GM12878 (cell line): ENCODE measurements around the gene MCHR1.

Experiments used
- CEBPB ChIP-seq, 2 experiments: fragments of 150-350 bp in 1 of 2; IDR thresholded peaks; 2 replicates each; pipeline ENCODE4 v1.6.1; 2012 to 2014; ENCODE audit warnings: low read depth in 2 of 2, low read length in 2 of 2, borderline replicate concordance in 1 of 2, inconsistent platforms in 1 of 2
- CHD4 ChIP-seq: fragments of 200-600 bp; sonication (generic); IDR thresholded peaks from 2 replicates; pipeline ENCODE4 v1.6.1; 2016; ENCODE audit warnings: mild to moderate bottlenecking
- EZH2 ChIP-seq: IDR thresholded peaks from 2 replicates; pipeline ENCODE4 v1.6.1; 2012; ENCODE audit warnings: low read depth, mild to moderate bottlenecking, control low read depth, inconsistent platforms, low read length, borderline replicate concordance; ENCODE audit not compliant: control insufficient read depth
- POLR2A ChIP-seq: IDR thresholded peaks from 2 replicates; pipeline ENCODE4 v1.6.1; 2011; ENCODE audit warnings: low read depth, mild to moderate bottlenecking, low read length
- RBBP5 ChIP-seq: fragments of 200-600 bp; sonication (generic); conservative IDR thresholded peaks from 2 replicates; pipeline ENCODE4 v1.6.1; 2016
- TCF12 ChIP-seq: IDR thresholded peaks from 2 replicates; pipeline ENCODE4 v1.6.1; 2011; ENCODE audit warnings: low read depth, mild to moderate bottlenecking, low read length
- TF ChIP-seq, protein P1 (sequence below), 3 experiments: IDR thresholded peaks in 2 of 3; conservative IDR thresholded peaks in 1 of 3; 2 replicates each; pipeline ENCODE4 v1.5.1; 2011; ENCODE audit warnings: low read depth in 3 of 3, low read length in 3 of 3, mild to moderate bottlenecking in 3 of 3, control low read depth in 2 of 3, moderate library complexity in 2 of 3, inconsistent platforms in 1 of 3, mixed read lengths in 1 of 3; ENCODE audit not compliant: control insufficient read depth in 2 of 3, insufficient read depth in 1 of 3; ENCODE audit errors: extremely low read depth in 1 of 3
- TF ChIP-seq, protein P2 (sequence below): fragments of 150-350 bp; IDR thresholded peaks from 2 replicates; pipeline ENCODE4 v1.6.1; 2016; ENCODE audit warnings: low read depth, low read length
- TF ChIP-seq, protein P3 (sequence below): IDR thresholded peaks from 2 replicates; pipeline ENCODE4 v1.6.1; 2012; ENCODE audit warnings: mild to moderate bottlenecking, low read depth, low read length

DNA sequence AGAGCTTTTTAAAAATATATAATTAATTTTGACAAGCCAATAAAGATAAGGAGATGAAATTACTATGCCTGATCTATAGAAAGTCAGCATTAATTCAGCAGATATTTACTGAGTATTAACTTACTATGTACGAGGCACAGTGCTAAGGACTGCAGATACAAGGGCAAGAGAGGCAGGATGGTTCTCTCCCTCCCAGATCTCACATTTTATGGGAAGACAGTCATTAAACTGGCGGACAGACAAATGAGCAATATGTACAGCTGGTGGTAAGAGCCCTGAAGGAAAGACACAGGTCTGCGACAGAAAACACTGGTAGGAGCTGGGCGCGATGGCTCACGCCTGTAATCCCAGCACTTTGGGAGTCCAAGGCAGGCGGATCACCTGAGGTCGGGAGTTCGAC is 36.8 kb downstream of the MCHR1 start:
- TF ChIP-seq, protein P1, sequence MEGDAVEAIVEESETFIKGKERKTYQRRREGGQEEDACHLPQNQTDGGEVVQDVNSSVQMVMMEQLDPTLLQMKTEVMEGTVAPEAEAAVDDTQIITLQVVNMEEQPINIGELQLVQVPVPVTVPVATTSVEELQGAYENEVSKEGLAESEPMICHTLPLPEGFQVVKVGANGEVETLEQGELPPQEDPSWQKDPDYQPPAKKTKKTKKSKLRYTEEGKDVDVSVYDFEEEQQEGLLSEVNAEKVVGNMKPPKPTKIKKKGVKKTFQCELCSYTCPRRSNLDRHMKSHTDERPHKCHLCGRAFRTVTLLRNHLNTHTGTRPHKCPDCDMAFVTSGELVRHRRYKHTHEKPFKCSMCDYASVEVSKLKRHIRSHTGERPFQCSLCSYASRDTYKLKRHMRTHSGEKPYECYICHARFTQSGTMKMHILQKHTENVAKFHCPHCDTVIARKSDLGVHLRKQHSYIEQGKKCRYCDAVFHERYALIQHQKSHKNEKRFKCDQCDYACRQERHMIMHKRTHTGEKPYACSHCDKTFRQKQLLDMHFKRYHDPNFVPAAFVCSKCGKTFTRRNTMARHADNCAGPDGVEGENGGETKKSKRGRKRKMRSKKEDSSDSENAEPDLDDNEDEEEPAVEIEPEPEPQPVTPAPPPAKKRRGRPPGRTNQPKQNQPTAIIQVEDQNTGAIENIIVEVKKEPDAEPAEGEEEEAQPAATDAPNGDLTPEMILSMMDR (IDR thresholded peaks at IDR 0.05 in 2 of 3, conservative IDR thresholded peaks at IDR 0.05 in 1 of 3; ENCODE audit: control insufficient read depth in 2 of 3, extremely low read depth in 1 of 3, insufficient read depth in 1 of 3, low read depth in 3 of 3, low read length in 3 of 3), result no peak
- no peak for TF ChIP-seq CHD4
- no peak for TF ChIP-seq RBBP5
- TF ChIP-seq CEBPB (IDR thresholded peaks at IDR 0.05; ENCODE audit: borderline replicate concordance in 1 of 2, low read depth in 2 of 2, low read length in 2 of 2), result no peak
- TF ChIP-seq, protein P2, sequence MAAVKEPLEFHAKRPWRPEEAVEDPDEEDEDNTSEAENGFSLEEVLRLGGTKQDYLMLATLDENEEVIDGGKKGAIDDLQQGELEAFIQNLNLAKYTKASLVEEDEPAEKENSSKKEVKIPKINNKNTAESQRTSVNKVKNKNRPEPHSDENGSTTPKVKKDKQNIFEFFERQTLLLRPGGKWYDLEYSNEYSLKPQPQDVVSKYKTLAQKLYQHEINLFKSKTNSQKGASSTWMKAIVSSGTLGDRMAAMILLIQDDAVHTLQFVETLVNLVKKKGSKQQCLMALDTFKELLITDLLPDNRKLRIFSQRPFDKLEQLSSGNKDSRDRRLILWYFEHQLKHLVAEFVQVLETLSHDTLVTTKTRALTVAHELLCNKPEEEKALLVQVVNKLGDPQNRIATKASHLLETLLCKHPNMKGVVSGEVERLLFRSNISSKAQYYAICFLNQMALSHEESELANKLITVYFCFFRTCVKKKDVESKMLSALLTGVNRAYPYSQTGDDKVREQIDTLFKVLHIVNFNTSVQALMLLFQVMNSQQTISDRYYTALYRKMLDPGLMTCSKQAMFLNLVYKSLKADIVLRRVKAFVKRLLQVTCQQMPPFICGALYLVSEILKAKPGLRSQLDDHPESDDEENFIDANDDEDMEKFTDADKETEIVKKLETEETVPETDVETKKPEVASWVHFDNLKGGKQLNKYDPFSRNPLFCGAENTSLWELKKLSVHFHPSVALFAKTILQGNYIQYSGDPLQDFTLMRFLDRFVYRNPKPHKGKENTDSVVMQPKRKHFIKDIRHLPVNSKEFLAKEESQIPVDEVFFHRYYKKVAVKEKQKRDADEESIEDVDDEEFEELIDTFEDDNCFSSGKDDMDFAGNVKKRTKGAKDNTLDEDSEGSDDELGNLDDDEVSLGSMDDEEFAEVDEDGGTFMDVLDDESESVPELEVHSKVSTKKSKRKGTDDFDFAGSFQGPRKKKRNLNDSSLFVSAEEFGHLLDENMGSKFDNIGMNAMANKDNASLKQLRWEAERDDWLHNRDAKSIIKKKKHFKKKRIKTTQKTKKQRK, result no peak
- TF ChIP-seq EZH2, result no peak
- TF ChIP-seq POLR2A, result no peak
- TF ChIP-seq, protein P3, sequence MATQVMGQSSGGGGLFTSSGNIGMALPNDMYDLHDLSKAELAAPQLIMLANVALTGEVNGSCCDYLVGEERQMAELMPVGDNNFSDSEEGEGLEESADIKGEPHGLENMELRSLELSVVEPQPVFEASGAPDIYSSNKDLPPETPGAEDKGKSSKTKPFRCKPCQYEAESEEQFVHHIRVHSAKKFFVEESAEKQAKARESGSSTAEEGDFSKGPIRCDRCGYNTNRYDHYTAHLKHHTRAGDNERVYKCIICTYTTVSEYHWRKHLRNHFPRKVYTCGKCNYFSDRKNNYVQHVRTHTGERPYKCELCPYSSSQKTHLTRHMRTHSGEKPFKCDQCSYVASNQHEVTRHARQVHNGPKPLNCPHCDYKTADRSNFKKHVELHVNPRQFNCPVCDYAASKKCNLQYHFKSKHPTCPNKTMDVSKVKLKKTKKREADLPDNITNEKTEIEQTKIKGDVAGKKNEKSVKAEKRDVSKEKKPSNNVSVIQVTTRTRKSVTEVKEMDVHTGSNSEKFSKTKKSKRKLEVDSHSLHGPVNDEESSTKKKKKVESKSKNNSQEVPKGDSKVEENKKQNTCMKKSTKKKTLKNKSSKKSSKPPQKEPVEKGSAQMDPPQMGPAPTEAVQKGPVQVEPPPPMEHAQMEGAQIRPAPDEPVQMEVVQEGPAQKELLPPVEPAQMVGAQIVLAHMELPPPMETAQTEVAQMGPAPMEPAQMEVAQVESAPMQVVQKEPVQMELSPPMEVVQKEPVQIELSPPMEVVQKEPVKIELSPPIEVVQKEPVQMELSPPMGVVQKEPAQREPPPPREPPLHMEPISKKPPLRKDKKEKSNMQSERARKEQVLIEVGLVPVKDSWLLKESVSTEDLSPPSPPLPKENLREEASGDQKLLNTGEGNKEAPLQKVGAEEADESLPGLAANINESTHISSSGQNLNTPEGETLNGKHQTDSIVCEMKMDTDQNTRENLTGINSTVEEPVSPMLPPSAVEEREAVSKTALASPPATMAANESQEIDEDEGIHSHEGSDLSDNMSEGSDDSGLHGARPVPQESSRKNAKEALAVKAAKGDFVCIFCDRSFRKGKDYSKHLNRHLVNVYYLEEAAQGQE, result no peak
- no peak for TF ChIP-seq TCF12
